ENCODE data around the gene KCNQ1.

GRCh38 chr11:2468363-2469235, 23.8 kb downstream of the KCNQ1 start:
- TF ChIP-seq ZBTB33 (IDR thresholded peaks at IDR 0.05; ENCODE audit: borderline replicate concordance, low read depth): no peak
- TF ChIP-seq CTCF (IDR thresholded peaks at IDR 0.05): no peak
- TF ChIP-seq RFX5 (IDR thresholded peaks at IDR 0.05; ENCODE audit: low read length): no peak
- TF ChIP-seq TAF1 (IDR thresholded peaks at IDR 0.05; ENCODE audit: borderline replicate concordance, low read depth, low read length): no peak
- no peak for TF ChIP-seq FOXM1 (IDR thresholded peaks at IDR 0.05; ENCODE audit: low read depth)
- TF ChIP-seq REST (IDR thresholded peaks at IDR 0.05; ENCODE audit: low read depth, low read length): no peak
- TF ChIP-seq YY1 (IDR thresholded peaks at IDR 0.05; ENCODE audit: low read depth): no peak

Data from SK-N-SH (cell line).